ENCODE data around the gene RPRD1A. TPM values are rescaled to one million over a fixed set of nuclear protein-coding genes. Genes with fewer than 3 reads are reported as not detected.
"Not testable (repeated sequence)": the region's sequence is repeated elsewhere in the genome, so short reads cannot be mapped to it uniquely, and the experiment has no call there.

Gene RPRD1A
- total RNA-seq, 2 experiments from 2014 or later: 30.0 to 32.5 TPM

- DNase-seq: no peak
- Mint-ChIP-seq H3K4me3 (no peak overlapping the region), H3K9me3 (no peaks in the 10 kb centered on the region), H3K4me1 (peaks cover 9% of the 10 kb centered on the region), H3K27ac (no peak overlapping the region), H3K27me3 (no peaks in the 10 kb centered on the region), H3K36me3 (peaks cover 2% of the 10 kb centered on the region)
These were observed 42.3 kb downstream of the RPRD1A start for GRCh38 chr18:36025025-36025424.

- H3K27ac Mint-ChIP-seq, H3K4me1 Mint-ChIP-seq, DNase-seq, H3K4me3 Mint-ChIP-seq, H3K36me3 Mint-ChIP-seq, H3K9me3 Mint-ChIP-seq, H3K27me3 Mint-ChIP-seq: not testable (repeated sequence)
These were observed 43.1 kb downstream of the RPRD1A start for GRCh38 chr18:36024241-36024640.

GRCh38 chr18:36023336-36023735, 44.0 kb downstream of the RPRD1A start:
- Mint-ChIP-seq H3K27me3 (no peaks in the 10 kb centered on the region), H3K4me3 (no peak overlapping the region), H3K9me3 (no peaks in the 10 kb centered on the region), H3K36me3 (peaks cover 2% of the 10 kb centered on the region), H3K27ac (no peak overlapping the region), H3K4me1 (peaks cover 7% of the 10 kb centered on the region)
- no peak for DNase-seq

- Mint-ChIP-seq H3K27me3 (no peaks in the 10 kb centered on the region), H3K36me3 (peaks cover 2% of the 10 kb centered on the region), H3K27ac (no peak overlapping the region), H3K9me3 (no peaks in the 10 kb centered on the region), H3K4me3 (no peak overlapping the region), H3K4me1 (peaks cover 5% of the 10 kb centered on the region)
- no peak for DNase-seq
These were observed 47.1 kb downstream of the RPRD1A start for GRCh38 chr18:36020174-36020711.

- no peak overlapping the region for H3K27ac Mint-ChIP-seq
- no peak for DNase-seq
- H3K27me3 Mint-ChIP-seq: no peaks in the 10 kb centered on the region
- H3K36me3 Mint-ChIP-seq: peaks cover 1% of the 10 kb centered on the region
- H3K9me3 Mint-ChIP-seq: no peaks in the 10 kb centered on the region
- H3K4me1 Mint-ChIP-seq: peaks cover 3% of the 10 kb centered on the region
- H3K4me3 Mint-ChIP-seq: no peak overlapping the region
These were observed 50.1 kb downstream of the RPRD1A start for GRCh38 chr18:36017232-36017631.

GRCh38 chr18:36015629-36016028, 51.7 kb downstream of the RPRD1A start:
- Mint-ChIP-seq H3K4me3 (no peak overlapping the region), H3K36me3 (peaks cover 1% of the 10 kb centered on the region), H3K27me3 (no peaks in the 10 kb centered on the region), H3K27ac (no peak overlapping the region), H3K4me1 (peaks cover 3% of the 10 kb centered on the region), H3K9me3 (no peaks in the 10 kb centered on the region)
- no peak for DNase-seq

GRCh38 chr18:36012891-36013290, 54.5 kb downstream of the RPRD1A start:
- Mint-ChIP-seq H3K27me3 (no peaks in the 10 kb centered on the region), H3K27ac (no peak overlapping the region), H3K4me3 (no peak overlapping the region), H3K36me3 (peaks cover 1% of the 10 kb centered on the region), H3K9me3 (no peaks in the 10 kb centered on the region), H3K4me1 (peaks cover 3% of the 10 kb centered on the region)
- DNase-seq: no peak

- H3K4me3 Mint-ChIP-seq: no peak overlapping the region
- H3K27ac Mint-ChIP-seq: no peak overlapping the region
- no peaks in the 10 kb centered on the region for H3K27me3 Mint-ChIP-seq
- H3K9me3 Mint-ChIP-seq: no peaks in the 10 kb centered on the region
- peaks cover 1% of the 10 kb centered on the region for H3K36me3 Mint-ChIP-seq
- DNase-seq: no peak
- H3K4me1 Mint-ChIP-seq: no peaks in the 10 kb centered on the region
These were observed 58.1 kb downstream of the RPRD1A start for GRCh38 chr18:36009214-36009613.

GRCh38 chr18:36006997-36007396, 60.4 kb downstream of the RPRD1A start:
- Mint-ChIP-seq H3K4me3 (no peak overlapping the region), H3K27ac (no peak overlapping the region), H3K27me3 (no peaks in the 10 kb centered on the region), H3K4me1 (no peaks in the 10 kb centered on the region), H3K36me3 (no peaks in the 10 kb centered on the region), H3K9me3 (no peaks in the 10 kb centered on the region)
- DNase-seq: no peak

- Mint-ChIP-seq H3K4me1 (peaks cover 4% of the 10 kb centered on the region), H3K27me3 (no peaks in the 10 kb centered on the region), H3K9me3 (no peaks in the 10 kb centered on the region), H3K36me3 (no peaks in the 10 kb centered on the region), H3K4me3 (no peak overlapping the region), H3K27ac (no peak overlapping the region)
- no peak for DNase-seq
These were observed 67.4 kb downstream of the RPRD1A start for GRCh38 chr18:35999925-36000324.

GRCh38 chr18:35998967-35999366, 68.4 kb downstream of the RPRD1A start:
- no peaks in the 10 kb centered on the region for H3K27me3 Mint-ChIP-seq
- DNase-seq: no peak
- peaks cover 4% of the 10 kb centered on the region for H3K4me1 Mint-ChIP-seq
- no peaks in the 10 kb centered on the region for H3K9me3 Mint-ChIP-seq
- no peak overlapping the region for H3K27ac Mint-ChIP-seq
- no peaks in the 10 kb centered on the region for H3K36me3 Mint-ChIP-seq
- no peak overlapping the region for H3K4me3 Mint-ChIP-seq

- Mint-ChIP-seq H3K4me3 (no peak overlapping the region), H3K9me3 (no peaks in the 10 kb centered on the region), H3K4me1 (no peaks in the 10 kb centered on the region), H3K27ac (no peak overlapping the region), H3K27me3 (no peaks in the 10 kb centered on the region), H3K36me3 (no peaks in the 10 kb centered on the region)
- no peak for DNase-seq
These were observed 74.3 kb downstream of the RPRD1A start for GRCh38 chr18:35993013-35993412.

GRCh38 chr18:35991696-35992095, 75.7 kb downstream of the RPRD1A start:
- H3K36me3 Mint-ChIP-seq: peaks cover 5% of the 10 kb centered on the region
- no peaks in the 10 kb centered on the region for H3K9me3 Mint-ChIP-seq
- H3K4me1 Mint-ChIP-seq: no peaks in the 10 kb centered on the region
- H3K27me3 Mint-ChIP-seq: no peaks in the 10 kb centered on the region
- no peak for DNase-seq
- H3K4me3 Mint-ChIP-seq: no peak overlapping the region
- H3K27ac Mint-ChIP-seq: no peak overlapping the region

GRCh38 chr18:35983818-35984217, 83.5 kb downstream of the RPRD1A start:
- Mint-ChIP-seq H3K4me1 (no peaks in the 10 kb centered on the region), H3K27me3 (no peaks in the 10 kb centered on the region), H3K27ac (no peak overlapping the region), H3K36me3 (peaks cover 32% of the 10 kb centered on the region), H3K9me3 (peaks cover 3% of the 10 kb centered on the region), H3K4me3 (no peak overlapping the region)
- DNase-seq: no peak

- Mint-ChIP-seq H3K36me3 (peaks cover 39% of the 10 kb centered on the region), H3K27ac (no peak overlapping the region), H3K4me1 (no peaks in the 10 kb centered on the region), H3K4me3 (no peak overlapping the region), H3K9me3 (peaks cover 3% of the 10 kb centered on the region), H3K27me3 (no peaks in the 10 kb centered on the region)
- DNase-seq: no peak
These were observed 84.2 kb downstream of the RPRD1A start for GRCh38 chr18:35983147-35983546.

GRCh38 chr18:35982409-35983114, 84.8 kb downstream of the RPRD1A start:
- Mint-ChIP-seq H3K27ac (no peak overlapping the region), H3K9me3 (peaks cover 3% of the 10 kb centered on the region), H3K4me3 (no peak overlapping the region), H3K36me3 (peaks cover 44% of the 10 kb centered on the region), H3K27me3 (no peaks in the 10 kb centered on the region), H3K4me1 (no peaks in the 10 kb centered on the region)
- no peak for DNase-seq
